C4-2B (cell line): ENCODE data around the gene ZFP36L2.

Experiments
- H3K27ac ChIP-seq: fragments of 450-650 bp; 2 replicates; pipeline ENCODE4 v1.5.1; 2017
- ZFX ChIP-seq: fragments of 450-650 bp; IDR thresholded peaks from 2 replicates; pipeline ENCODE4 v1.6.1; 2017
- TF ChIP-seq, protein P1 (sequence below): fragments of 450-650 bp; conservative IDR thresholded peaks from 2 replicates; pipeline ENCODE4 v1.5.1; 2017; ENCODE audit warnings: mild to moderate bottlenecking

Gene ZFP36L2

DNA sequence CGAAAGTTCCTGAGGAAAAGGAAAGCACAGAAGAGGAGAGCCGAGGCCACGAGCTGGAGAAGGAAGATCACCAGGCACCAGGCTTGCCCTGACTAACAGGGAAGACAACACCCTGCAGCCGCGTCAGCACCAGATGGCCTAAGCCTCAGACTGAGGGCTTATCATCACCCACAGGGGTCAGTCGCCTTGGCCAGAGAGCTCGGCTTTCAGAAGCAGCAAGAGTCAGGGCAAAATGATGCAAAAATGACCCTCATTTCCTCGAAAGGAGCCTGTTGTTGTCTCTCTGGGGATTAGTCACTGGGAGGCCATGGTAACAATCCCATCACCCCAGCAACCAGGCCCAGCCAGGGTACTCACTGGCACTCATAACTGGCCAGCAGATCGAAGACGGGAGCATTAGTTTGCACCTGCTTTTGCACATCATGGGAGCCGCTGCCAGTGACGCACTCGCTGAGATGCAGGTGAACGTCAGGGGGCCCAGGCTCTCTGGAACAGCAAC is 42.7 kb upstream of the ZFP36L2 start:
- TF ChIP-seq ZFX, result no peak
- TF ChIP-seq, protein P1, sequence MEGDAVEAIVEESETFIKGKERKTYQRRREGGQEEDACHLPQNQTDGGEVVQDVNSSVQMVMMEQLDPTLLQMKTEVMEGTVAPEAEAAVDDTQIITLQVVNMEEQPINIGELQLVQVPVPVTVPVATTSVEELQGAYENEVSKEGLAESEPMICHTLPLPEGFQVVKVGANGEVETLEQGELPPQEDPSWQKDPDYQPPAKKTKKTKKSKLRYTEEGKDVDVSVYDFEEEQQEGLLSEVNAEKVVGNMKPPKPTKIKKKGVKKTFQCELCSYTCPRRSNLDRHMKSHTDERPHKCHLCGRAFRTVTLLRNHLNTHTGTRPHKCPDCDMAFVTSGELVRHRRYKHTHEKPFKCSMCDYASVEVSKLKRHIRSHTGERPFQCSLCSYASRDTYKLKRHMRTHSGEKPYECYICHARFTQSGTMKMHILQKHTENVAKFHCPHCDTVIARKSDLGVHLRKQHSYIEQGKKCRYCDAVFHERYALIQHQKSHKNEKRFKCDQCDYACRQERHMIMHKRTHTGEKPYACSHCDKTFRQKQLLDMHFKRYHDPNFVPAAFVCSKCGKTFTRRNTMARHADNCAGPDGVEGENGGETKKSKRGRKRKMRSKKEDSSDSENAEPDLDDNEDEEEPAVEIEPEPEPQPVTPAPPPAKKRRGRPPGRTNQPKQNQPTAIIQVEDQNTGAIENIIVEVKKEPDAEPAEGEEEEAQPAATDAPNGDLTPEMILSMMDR, result no peak
- H3K27ac ChIP-seq, result no peak overlapping the region

- TF ChIP-seq, protein P1, result no peak
- TF ChIP-seq ZFX, result no peak
- H3K27ac ChIP-seq, result no peak overlapping the region
Observed at GRCh38 chr2:43268066-43268953, 41.9 kb upstream of the ZFP36L2 start.

- TF ChIP-seq, protein P1, result no peak
- no peak for TF ChIP-seq ZFX
- H3K27ac ChIP-seq, result no peak overlapping the region
Observed at GRCh38 chr2:43267381-43267780, 41.0 kb upstream of the ZFP36L2 start.

DNA sequence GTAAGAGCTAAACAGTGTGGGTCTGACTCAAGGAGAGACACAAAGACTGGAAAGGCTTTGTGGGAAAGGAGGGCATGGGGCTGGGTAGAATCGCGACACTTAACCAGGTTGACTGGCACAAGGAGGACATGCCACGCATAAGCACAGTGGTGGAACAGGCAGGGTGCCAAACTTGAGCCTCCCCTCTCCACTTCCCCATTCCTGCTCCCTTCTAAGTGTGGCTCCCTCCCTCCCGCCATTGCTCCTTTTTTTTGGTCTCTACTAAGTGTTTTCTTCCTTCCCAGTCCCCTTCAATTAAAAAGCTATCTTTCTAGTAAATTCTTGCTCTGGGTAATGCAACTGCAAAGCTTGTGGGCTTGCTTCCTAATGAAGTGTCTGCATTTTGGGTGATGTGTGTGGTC is 40.3 kb upstream of the ZFP36L2 start:
- TF ChIP-seq ZFX, result no peak
- TF ChIP-seq, protein P1, result no peak
- H3K27ac ChIP-seq, result no peak overlapping the region

GRCh38 chr2:43265421-43265820 is 39.0 kb upstream of the ZFP36L2 start:
- H3K27ac ChIP-seq, result no peak overlapping the region

DNA sequence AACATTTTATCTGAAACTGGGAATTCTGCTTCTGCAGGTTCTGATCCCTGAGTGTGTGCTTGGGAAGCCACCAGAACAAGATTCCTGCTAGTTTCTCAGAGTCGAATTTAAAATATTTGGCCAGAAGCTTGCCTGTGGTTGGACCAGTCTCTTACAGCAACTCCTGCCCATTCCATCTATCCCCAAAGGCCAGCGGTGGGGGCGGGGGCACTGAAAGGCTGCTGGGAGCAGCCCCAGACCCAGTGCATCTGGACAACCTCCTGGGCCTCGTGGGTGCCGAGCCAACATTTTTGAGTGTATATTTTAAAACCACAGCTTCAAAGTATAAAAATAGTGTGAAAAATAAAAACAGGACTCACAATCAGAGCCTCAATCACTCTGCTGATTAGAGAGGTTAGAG is 38.6 kb upstream of the ZFP36L2 start:
- H3K27ac ChIP-seq, result no peak overlapping the region

More at GRCh38 chr2:43265421-43265820, 39.0 kb upstream of the ZFP36L2 start:
- no peak for TF ChIP-seq ZFX
- TF ChIP-seq, protein P1, result no peak

GRCh38 chr2:43262951-43263350 is 36.5 kb upstream of the ZFP36L2 start:
- H3K27ac ChIP-seq, result no peak overlapping the region
- TF ChIP-seq, protein P1, result no peak
- TF ChIP-seq ZFX, result no peak

More for the DNA sequence above, 38.6 kb upstream of the ZFP36L2 start:
- TF ChIP-seq, protein P1, result no peak
- no peak for TF ChIP-seq ZFX
